Right ventricle myocardium superior (tissue), 1 donor: ENCODE data around the gene LUZP2. TPM values are rescaled to one million over a fixed set of nuclear protein-coding genes. Genes with fewer than 3 reads are reported as not detected.
"Not testable (repeated sequence)": the region's sequence is repeated elsewhere in the genome, so short reads cannot be mapped to it uniquely, and the experiment has no call there.

Experiments
- ATAC-seq: fragments of 200-7000 bp; cut with Tn5 transposase; one replicate; pipeline ENCODE4 v1.9.1; 2020; ENCODE audit warnings: mild to moderate bottlenecking; ENCODE audit not compliant: poor library complexity
- DNase-seq: peaks from one replicate; pipeline ENCODE4 v3.0.0-alpha.2; 2020
- intact Hi-C: fragments of 100-400 bp; cut with DNase I; formaldehyde crosslinking; loops from one replicate; pipeline ENCODE4 v1.11.2; 2022
- total RNA-seq: library from RNA; stranded (reverse); fragmentation: NEBNext Ultra II Directional; extraction: Animal tissue kit (Norgen Biotek cat#: 25700); gene quantifications from one replicate; pipeline ENCODE4 v1.2.1, GENCODE V29; 2021
- donor health status: DM: no; HTN: yes; CAD: no; lungs with severe emphysema.

Gene LUZP2
- total RNA-seq, 1 donor from 2014 or later = not detected

DNA sequence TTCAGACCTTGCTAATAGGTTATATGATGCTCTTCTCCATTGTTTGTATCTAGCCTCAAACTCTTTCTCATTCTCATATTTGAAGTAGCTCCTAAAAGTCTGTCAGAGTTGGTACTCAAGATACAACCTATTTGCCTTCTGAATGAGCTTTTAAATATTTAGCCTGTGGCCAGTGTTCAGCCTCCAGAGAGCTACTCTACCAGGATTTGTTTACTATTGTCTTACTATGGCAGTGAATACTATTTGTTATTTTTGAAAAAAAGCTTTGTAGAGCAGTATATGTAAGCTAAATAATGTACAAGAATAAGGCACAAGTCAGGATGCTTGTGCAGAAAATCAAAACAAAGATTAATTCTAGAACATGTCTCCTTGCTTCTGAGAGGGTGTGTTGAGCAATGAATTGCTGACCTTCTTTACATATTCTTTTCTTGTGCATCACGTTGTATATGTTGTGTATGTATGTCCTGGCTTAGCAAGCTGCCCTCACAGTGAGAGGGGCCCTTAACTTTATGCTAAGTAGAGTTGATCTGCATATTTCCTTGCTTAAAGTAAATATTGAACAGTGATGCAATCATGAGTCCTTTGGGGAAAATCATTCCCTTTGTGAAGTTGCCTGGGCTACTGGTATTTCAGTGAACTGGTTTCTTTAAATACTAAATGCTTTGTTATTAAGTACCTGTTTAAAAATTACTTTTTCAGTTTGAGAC is 438.0 kb downstream of the LUZP2 start:
- DNase-seq (no peak), ATAC-seq (no peak)
- intact Hi-C loops = no loop called here

DNA sequence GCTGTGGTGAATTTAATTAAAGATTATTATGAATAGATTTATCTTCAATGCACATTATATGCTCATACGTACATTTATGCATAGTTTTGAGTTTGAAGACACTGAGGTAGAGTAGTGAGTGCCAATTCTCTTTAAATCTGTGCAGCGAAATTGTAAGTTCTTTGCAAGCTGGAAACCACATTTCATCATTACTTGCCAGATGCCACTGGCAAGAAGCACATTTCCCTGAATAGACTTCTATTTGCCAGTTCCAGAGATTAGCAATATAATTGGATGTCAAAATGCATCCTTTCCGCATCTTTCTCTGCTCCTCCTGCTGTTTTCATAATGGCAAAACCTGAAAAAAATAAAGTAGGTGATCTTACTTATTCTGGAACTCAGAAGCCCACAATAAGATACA is 448.0 kb downstream of the LUZP2 start:
- intact Hi-C loops = no loop called here
- DNase-seq = no peak
- no peak for ATAC-seq

DNA sequence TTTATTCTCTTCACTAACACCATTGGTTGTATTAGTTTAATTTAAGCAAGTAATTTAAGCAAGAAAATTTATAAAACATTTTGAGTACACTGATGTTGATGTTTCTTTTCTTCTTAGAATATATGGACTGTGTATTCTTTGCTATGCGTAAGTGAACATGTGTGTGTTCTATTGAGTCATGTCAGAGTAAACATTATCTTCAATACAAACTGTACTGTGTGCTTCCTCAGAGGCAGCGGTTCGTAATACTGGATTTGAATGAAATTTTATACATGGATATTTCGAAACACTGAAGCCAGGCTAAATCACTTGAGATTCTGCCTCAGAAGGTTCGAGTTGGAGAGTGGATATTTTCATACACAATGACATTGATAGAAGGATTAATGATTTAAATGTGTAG is 452.6 kb downstream of the LUZP2 start:
- intact Hi-C loops = no loop called here
- DNase-seq (no peak), ATAC-seq (no peak)

DNA sequence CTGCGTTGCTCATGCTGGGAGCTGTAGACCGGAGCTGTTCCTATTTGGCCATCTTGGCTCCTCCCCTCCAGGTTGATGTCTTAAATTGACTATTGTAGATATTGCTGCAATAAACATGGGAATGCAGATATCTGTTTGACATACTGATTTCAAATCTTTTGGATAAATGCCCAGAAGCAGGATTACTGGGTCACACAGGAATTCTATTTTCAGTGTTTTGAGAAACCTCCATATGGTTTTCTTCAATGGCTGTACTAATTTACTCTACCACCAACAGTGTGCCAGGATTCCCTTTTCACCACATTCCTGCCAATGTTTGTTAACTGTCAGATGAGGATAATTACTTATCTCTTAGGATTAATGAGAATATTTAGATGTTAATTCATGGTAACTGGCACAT is 467.0 kb downstream of the LUZP2 start:
- intact Hi-C loops = no loop called here
- DNase-seq (no peak), ATAC-seq (no peak)

DNA sequence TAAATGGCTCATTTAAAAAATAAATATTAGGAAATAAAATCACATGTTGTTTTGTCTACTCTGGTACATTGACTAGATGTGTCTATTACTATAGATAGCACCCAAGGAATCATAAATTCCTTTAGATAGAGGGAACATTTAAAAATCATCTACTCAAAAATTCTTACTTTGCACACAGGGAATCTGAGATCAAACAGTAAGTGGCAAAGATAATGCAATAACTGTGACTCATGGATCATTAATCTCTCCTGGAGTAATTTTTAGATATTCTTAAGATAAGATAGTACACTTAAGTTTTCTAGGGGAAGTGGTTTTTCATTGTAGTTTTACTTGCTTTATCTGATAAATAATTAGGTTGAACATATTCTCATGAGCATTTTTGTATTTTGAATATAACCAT is 468.9 kb downstream of the LUZP2 start:
- intact Hi-C loops = no loop called here
- DNase-seq (no peak), ATAC-seq (no peak)

DNA sequence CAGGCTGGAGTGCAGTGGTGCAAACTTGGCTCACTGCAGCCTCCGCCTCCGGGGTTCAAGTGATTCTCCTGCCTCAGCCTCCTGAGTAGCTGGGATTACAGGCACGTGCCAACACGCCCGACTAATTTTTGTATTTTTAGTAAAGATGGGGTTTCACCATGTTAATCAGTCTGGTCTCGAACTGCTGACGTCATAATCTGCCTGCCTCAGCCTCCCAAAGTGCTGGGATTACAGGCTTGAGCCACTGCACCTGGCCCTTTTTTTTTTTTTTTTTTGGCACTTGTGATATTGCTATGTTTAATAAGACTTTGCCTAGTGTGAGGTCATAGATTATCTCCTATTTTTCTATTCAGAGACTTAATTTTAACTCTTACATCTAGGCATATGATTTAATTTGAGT is 497.1 kb downstream of the LUZP2 start:
- DNase-seq, intact Hi-C loops, ATAC-seq: not testable (repeated sequence)

DNA sequence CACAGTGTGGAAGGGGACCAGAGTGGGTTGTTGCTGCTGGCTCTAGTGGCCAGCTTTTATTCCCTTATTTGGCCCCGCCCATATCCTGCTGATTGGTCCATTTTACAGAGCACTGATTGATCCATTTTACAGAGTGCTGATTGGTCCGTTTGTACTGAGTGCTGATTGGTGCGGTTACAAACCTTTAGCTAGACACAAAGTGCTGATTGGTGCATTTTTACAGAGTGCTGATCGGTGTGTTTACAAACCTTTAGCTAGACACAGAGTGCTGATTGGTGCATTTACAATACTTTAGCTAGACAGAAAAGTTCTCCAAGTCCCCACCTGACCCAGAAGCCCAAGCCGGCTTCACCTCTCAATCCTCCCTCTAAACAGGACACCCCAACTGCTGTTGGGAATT is 503.1 kb downstream of the LUZP2 start:
- DNase-seq, intact Hi-C loops, ATAC-seq: not testable (repeated sequence)

DNA sequence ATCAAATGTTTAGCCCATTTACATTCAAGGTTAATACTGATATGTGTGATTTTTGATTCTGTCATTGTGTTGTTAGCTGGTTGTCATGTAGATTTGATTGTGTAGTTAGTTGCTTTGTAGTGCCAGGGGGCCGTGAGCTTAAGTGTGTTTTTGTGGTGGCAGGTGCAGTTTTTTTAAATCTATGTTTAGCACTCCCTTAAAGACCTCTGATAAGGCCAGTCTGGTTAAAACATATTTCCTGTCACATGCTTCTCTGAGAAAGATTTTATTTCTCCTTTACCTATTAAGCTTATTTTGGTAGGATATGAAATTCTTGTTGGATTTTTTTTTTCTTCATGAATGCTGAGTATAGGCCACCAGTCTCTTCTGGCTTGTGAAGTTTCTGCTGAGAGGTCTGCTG is 540.6 kb downstream of the LUZP2 start:
- ATAC-seq (no peak), DNase-seq (no peak)
- intact Hi-C loops = no loop called here

DNA sequence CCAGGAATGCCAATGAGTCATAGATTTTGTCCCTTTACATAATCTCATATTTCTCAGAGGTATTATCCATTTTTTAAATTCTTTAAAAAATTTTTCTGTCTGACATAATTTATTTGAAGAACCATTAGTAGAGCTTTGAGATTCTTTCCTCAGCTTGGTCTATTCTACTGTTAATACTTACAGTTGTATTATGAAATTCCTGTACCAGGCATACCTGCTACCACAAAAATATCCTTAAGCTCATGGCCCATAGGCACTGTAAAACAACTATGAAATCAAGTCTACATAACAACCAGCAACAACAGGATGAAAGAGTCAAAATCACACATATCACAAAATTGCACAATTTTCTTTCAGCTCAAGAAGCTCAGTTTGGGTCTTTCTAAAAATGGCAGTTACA is 541.3 kb downstream of the LUZP2 start:
- ATAC-seq (no peak), DNase-seq (no peak)
- intact Hi-C loops = no loop called here

DNA sequence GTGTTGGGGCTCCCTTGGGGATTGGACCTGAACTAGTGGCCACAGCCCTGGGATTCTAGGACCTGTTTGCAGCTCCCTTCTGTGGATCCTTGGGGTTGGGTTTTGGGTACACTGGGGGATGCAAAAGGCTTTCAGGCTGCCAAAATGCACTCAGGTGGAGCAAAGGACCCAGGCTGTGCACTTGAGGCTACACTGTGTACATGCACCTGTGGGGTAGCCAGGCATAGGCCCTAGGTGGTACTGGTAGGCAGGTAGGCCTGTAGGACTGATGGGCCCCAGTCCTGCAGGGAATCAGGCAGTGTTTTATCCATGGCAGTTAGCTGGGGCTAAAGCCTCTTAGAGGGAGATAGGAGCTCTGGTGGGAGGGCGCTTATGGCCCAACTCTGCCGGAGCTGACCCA is 542.3 kb downstream of the LUZP2 start:
- DNase-seq (no peak), ATAC-seq (no peak)
- intact Hi-C loops = no loop called here

DNA sequence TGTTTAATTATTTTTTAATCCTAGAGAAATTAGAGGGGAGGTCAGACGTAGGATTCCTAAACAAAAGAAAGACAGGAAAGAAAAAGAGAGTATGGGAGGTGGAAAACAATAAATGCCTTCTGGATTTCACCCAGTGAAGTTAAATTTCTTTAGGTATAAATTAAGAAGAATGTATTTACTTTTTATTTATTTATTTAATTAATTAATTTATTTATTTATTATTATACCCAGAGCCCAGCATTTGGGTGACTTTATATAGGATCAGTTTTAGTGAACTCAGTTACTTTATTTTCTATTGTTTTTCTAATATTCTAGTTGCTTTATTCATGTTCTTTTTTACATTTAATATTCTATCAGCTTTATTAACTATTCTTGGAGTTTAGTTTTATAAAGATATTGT is 551.8 kb downstream of the LUZP2 start:
- no peak for ATAC-seq
- no peak for DNase-seq
- intact Hi-C loops = no loop called here

DNA sequence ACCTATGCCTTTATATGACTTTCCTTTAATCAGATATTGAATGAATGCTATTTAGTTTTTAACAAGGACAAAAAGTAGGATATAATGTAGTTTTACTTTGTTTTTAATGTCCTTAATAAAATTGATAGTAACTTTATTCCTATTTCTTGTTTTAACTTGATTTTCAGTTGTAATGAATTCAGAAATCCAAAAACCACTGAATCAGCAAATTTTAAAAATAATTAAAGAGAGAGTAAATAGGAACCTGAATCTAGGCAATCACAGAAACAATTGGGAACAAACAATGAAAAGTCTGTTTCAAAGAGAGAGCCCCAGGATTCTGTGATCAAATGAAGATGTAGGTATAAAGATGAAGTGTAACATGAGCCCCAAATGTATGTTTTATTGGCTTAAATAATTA is 556.0 kb downstream of the LUZP2 start:
- ATAC-seq (no peak), DNase-seq (no peak)
- intact Hi-C loops = no loop called here

DNA sequence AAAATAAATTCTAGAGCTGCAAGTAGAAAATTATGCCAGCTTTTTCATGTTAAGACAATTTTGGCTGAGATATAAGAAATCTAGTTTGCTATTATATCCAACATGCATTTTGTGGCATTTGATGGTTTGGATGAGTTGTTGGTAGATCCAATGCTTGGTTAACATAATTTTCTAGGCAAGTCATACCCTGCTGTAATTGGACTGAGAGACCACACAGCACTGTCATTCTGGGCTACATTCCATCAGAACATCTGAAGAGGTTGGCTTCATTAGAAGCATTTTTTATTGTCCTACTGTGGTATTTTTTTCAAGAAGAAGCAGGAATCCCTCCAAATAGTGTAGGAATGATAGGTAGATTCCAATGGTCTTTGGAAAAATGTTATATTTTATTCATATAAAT is 561.0 kb downstream of the LUZP2 start:
- intact Hi-C loops = no loop called here
- DNase-seq (no peak), ATAC-seq (no peak)

DNA sequence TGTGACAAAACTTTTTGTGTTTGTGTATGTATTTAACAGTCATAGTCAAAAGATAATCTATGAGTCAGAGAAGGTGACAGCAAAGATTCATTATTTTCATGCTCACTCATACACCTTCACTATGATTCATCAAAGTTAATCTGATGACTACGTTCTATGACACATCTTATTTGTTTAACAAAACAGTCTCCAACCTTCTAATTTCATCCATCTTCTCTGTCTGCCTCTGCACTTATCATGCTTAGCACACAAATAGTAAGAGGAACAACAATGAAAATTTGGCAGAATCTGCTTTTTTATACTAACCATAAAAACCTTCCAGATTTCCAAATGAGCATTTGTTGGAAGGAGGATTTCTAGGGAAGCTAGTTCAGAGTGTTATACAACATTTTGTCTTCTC is 568.9 kb downstream of the LUZP2 start:
- DNase-seq (no peak), ATAC-seq (no peak)
- intact Hi-C loops = no loop called here

DNA sequence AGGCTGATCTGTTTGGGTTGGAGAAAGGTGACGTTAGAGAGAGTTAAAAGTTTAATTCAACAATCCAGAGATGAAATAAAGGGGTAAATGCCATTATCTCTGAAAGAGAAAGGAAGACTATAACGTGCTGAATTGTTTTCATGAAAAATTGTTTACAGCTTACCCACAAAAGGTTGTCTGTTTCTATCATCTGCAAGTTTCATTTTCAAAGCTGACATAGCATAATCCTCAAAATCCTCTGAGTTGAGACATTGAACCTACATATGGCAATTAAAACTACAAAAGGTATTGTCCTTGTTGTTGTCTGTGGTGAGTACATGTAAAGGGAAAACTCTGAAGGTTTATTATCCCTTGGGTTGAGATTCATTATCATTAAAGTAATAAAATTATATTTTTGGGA is 569.9 kb downstream of the LUZP2 start:
- ATAC-seq = no peak
- intact Hi-C loops = no loop called here
- DNase-seq = no peak

DNA sequence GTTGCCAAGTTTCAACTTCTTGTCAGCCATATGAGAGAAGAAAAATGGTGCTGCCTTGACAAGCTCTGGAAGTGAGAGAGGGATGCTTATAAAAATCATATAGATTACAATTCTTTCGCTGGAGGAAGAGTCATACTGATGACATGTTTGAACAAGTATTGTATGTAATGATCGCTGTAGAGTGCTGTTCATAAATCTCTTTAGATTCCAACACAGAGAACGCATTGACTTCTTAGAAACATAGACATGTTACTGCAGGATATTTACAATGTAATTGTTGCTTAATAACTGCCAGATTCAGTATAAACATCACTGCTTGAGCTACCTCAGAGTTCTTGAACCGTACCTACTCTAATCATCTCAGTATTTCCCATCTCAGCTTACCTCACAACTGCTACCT is 571.6 kb downstream of the LUZP2 start:
- DNase-seq (no peak), ATAC-seq (no peak)
- intact Hi-C loops = no loop called here

DNA sequence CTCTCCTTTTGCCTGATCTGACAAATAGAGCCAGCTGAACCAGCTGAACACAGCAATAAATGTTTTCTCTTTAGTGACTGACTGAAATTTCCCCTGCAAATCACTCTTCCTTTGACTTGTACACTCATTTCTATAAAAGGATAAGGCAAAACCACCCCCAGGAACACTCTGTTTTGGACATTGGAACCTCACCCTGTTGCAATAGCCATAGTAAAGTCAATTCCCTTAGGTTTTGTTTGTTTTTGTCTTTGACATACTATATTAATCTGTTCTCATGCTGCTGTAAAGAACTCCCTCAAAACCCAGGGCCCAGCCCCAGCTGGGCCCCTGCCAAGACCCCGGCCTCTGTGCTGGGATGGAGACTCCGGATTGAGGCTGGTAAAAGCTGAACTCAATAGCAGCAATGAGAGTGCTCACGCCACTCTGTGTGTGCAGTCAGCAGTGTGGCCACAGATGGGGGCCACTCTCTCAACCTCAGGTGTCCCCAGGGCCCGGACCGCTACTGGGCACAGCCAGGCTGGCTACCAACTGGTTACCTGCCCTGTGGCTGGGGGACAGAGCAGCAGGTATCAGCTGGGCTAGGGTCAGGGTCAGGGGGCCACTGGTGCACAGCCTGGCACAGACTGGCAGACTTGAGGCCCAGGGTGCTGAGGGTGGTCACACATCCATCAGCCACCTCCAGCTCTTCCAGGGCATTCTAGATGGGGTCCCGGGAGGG is 597.4 kb downstream of the LUZP2 start:
- no peak for ATAC-seq
- intact Hi-C loops = no loop called here
- DNase-seq = no peak

DNA sequence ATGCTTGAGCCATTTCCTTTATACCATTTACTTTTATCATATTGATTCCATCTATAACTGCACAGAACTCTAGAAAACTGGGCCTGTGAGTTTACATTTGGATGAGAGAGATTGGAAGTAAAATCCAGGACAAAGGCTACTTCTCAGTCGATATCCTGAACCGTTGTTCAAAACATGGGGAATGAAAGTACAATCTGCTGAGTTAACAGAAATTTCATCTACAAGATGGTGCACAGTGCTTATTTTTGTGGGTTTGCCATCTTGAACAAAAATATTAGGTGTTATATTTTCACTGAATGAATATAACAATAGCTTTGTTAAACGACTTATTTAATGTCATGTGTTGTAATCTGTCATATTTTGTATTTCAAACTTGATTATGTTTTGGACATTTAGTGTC is 622.6 kb downstream of the LUZP2 start:
- intact Hi-C loops = no loop called here
- no peak for DNase-seq
- ATAC-seq = no peak
